H1 (cell line): ENCODE measurements around the gene CNTROB. TPM values are rescaled to one million over a fixed set of nuclear protein-coding genes. Genes with fewer than 3 reads are reported as not detected.

Experiments used
- CTCF ChIA-PET: fragments of 300-600 bp; sonication (Branson Sonifier 250); formaldehyde crosslinking; loops from one replicate; lab custom pipeline; 2021; ENCODE audit not compliant: partially characterized antibody; lab: Charles Lee
- POLR2A ChIA-PET: fragments of 300-600 bp; sonication (Branson Sonifier 250); formaldehyde crosslinking; loops from one replicate; lab custom pipeline; 2021; ENCODE audit warnings: inconsistent platforms; ENCODE audit not compliant: partially characterized antibody; lab: Charles Lee
- DNase-seq, 2 experiments: peaks; one replicate each; pipeline versions ENCODE4 v3.0.0 to v3.0.0-alpha.2; 2010 to 2022; ENCODE audit warnings: low spot score in 2 of 2, low read depth in 1 of 2, mixed read lengths in 1 of 2
- FAIRE-seq: peaks from 2 replicates; lab custom pipeline; 2011; peaks lifted over from hg19 to GRCh38; lab: Jason Lieb, UNC
- H2AFZ ChIP-seq: 2 replicates; pipeline ENCODE4 v1.8.1; 2012; ENCODE audit warnings: low read length, inconsistent platforms
- H2AK5ac ChIP-seq: 2 replicates; pipeline ENCODE4 v1.6.1; 2013; ENCODE audit warnings: low read depth, low read length
- H2BK120ac ChIP-seq: replicated peaks from 2 replicates; pipeline ENCODE3; 2013; ENCODE audit warnings: low read depth, low read length, inconsistent platforms
- H2BK12ac ChIP-seq: 2 replicates; pipeline ENCODE4 v1.6.1; 2013; ENCODE audit warnings: low read depth, low read length
- H2BK15ac ChIP-seq: 2 replicates; pipeline ENCODE4 v1.6.1; 2013; ENCODE audit warnings: low read length
- H2BK20ac ChIP-seq: 2 replicates; pipeline ENCODE4 v1.6.1; 2013; ENCODE audit warnings: low read length
- H2BK5ac ChIP-seq: 2 replicates; pipeline ENCODE4 v1.6.1; 2013; ENCODE audit warnings: low read depth, low read length
- H3K14ac ChIP-seq: 2 replicates; pipeline ENCODE4 v1.6.1; 2013; ENCODE audit warnings: inconsistent platforms; ENCODE audit not compliant: insufficient read length
- H3K18ac ChIP-seq: 2 replicates; pipeline ENCODE4 v1.6.1; 2013; ENCODE audit warnings: low read length; ENCODE audit errors: extremely low read depth
- H3K23ac ChIP-seq: 2 replicates; pipeline ENCODE4 v1.6.1; 2013; ENCODE audit warnings: inconsistent platforms; ENCODE audit not compliant: insufficient read length
- H3K23me2 ChIP-seq: 2 replicates; pipeline ENCODE4 v1.6.1; 2013; ENCODE audit warnings: low read depth, low read length
- H3K27ac ChIP-seq: 2 replicates; pipeline ENCODE4 v1.6.1; 2011; ENCODE audit warnings: low read depth, low read length, inconsistent platforms
- H3K27me3 ChIP-seq, 4 experiments: replicated peaks in 1 of 4; 1 replicate in 1 of 4; 2 replicates in 3 of 4; pipeline versions ENCODE4 v1.6.1 to v1.8.1; 2011 to 2013; ENCODE audit warnings: low read length in 3 of 4, mild to moderate bottlenecking in 3 of 4, inconsistent platforms in 2 of 4, mixed read lengths in 2 of 4, moderate library complexity in 1 of 4; ENCODE audit not compliant: control insufficient read depth in 3 of 4, insufficient read depth in 3 of 4; ENCODE audit errors: extremely low read depth in 1 of 4
- H3K36me3 ChIP-seq, 4 experiments: 2 replicates each; pipeline versions ENCODE4 v1.6.1 to v1.8.1; 2011 to 2013; ENCODE audit warnings: mild to moderate bottlenecking in 4 of 4, low read length in 3 of 4, moderate library complexity in 2 of 4, control low read depth in 1 of 4, inconsistent platforms in 1 of 4; ENCODE audit not compliant: insufficient read depth in 4 of 4, control insufficient read depth in 2 of 4
- H3K4ac ChIP-seq: replicated peaks from 2 replicates; pipeline ENCODE3; 2013; ENCODE audit warnings: low read length, low read depth, mixed read lengths, inconsistent platforms; ENCODE audit not compliant: insufficient read length
- H3K4me1 ChIP-seq, 4 experiments: replicated peaks in 1 of 4; 1 replicate in 1 of 4; 2 replicates in 3 of 4; pipeline versions ENCODE4 v1.6.1 to v1.8.1; 2011 to 2013; ENCODE audit warnings: low read length in 3 of 4, inconsistent platforms in 2 of 4, mixed read lengths in 1 of 4; ENCODE audit not compliant: insufficient read depth in 4 of 4, control insufficient read depth in 3 of 4
- H3K4me2 ChIP-seq, 2 experiments: 2 replicates each; pipeline versions ENCODE4 v1.6.1 to v1.8.1; 2011 to 2013; ENCODE audit warnings: low read depth in 2 of 2, low read length in 2 of 2, control low read depth in 1 of 2, inconsistent platforms in 1 of 2, mild to moderate bottlenecking in 1 of 2; ENCODE audit not compliant: insufficient read depth in 1 of 2
- H3K4me3 ChIP-seq, 4 experiments: fragments of 200-600, 300-600 bp in 1 of 4; sonication (generic), shearing (Covaris generic), sonication (Bioruptor Twin) in 1 of 4; 2 replicates each; pipeline versions ENCODE4 v1.5.1 to v1.8.1; 2011 to 2016; ENCODE audit warnings: low read length in 4 of 4, low read depth in 3 of 4, control low read depth in 2 of 4, inconsistent platforms in 2 of 4, mild to moderate bottlenecking in 2 of 4, mixed read lengths in 1 of 4, moderate library complexity in 1 of 4; ENCODE audit not compliant: insufficient read depth in 2 of 4; ENCODE audit errors: extremely low read depth in 1 of 4
- H3K56ac ChIP-seq: replicated peaks from 2 replicates; pipeline ENCODE3; 2013; ENCODE audit warnings: low read depth, mild to moderate bottlenecking, mixed read lengths, low read length, inconsistent platforms; ENCODE audit not compliant: insufficient read length
- H3K79me1 ChIP-seq: 2 replicates; pipeline ENCODE4 v1.6.1; 2013; ENCODE audit warnings: low read depth, low read length, control low read depth
- H3K79me2 ChIP-seq, 2 experiments: 2 replicates each; pipeline versions ENCODE4 v1.6.1 to v1.8.1; 2012 to 2013; ENCODE audit warnings: low read length in 2 of 2, mild to moderate bottlenecking in 2 of 2, inconsistent platforms in 1 of 2; ENCODE audit not compliant: insufficient read depth in 2 of 2, control insufficient read depth in 1 of 2
- H3K9ac ChIP-seq, 4 experiments: replicated peaks in 1 of 4; 1 replicate in 1 of 4; 2 replicates in 3 of 4; pipeline versions ENCODE4 v1.6.1 to v1.8.1; 2011 to 2013; ENCODE audit warnings: low read depth in 3 of 4, low read length in 3 of 4, control low read depth in 2 of 4, mild to moderate bottlenecking in 2 of 4, moderate library complexity in 2 of 4, inconsistent platforms in 1 of 4; ENCODE audit errors: extremely low read depth in 1 of 4
- H3K9me3 ChIP-seq, 2 experiments: 2 replicates each; pipeline versions ENCODE4 v1.6.1 to v1.8.1; 2012 to 2013; ENCODE audit warnings: mild to moderate bottlenecking in 2 of 2, moderate library complexity in 2 of 2, control low read depth in 1 of 2, inconsistent platforms in 1 of 2, low read depth in 1 of 2, low read length in 1 of 2, mixed read lengths in 1 of 2; ENCODE audit not compliant: insufficient read depth in 2 of 2
- H4K20me1 ChIP-seq, 2 experiments: replicated peaks in 1 of 2; 2 replicates each; pipeline versions ENCODE3 to v1.8.1; 2011 to 2013; ENCODE audit warnings: inconsistent platforms in 2 of 2, low read length in 2 of 2, mild to moderate bottlenecking in 1 of 2; ENCODE audit not compliant: insufficient read depth in 2 of 2, control insufficient read depth in 1 of 2
- H4K5ac ChIP-seq: 2 replicates; pipeline ENCODE4 v1.6.1; 2013; ENCODE audit warnings: low read length, low read depth, mixed read lengths, inconsistent platforms; ENCODE audit not compliant: insufficient read length
- H4K8ac ChIP-seq: 2 replicates; pipeline ENCODE4 v1.8.0; 2013; ENCODE audit warnings: mild to moderate bottlenecking, moderate library complexity, low read length, inconsistent platforms; ENCODE audit not compliant: insufficient read depth; ENCODE audit errors: extremely low read depth
- H4K91ac ChIP-seq: replicated peaks from 2 replicates; pipeline ENCODE3; 2013; ENCODE audit warnings: low read length, mixed read lengths, inconsistent platforms; ENCODE audit not compliant: insufficient read length
- CBX5 ChIP-seq: fragments of 300-800, 300-1000 bp; sonication (generic); IDR thresholded peaks from 2 replicates; pipeline ENCODE4 v1.7.1; 2016; ENCODE audit warnings: antibody characterized with exemption, low read length, low read depth
- CHD1 ChIP-seq: IDR thresholded peaks from 2 replicates; pipeline ENCODE4 v1.6.1; 2012; ENCODE audit warnings: low read depth, low read length, improper control_type of control experiment
- CREB1 ChIP-seq: IDR thresholded peaks from 2 replicates; pipeline ENCODE4 v1.6.1; 2012; ENCODE audit warnings: inconsistent platforms
- CTBP2 ChIP-seq: IDR thresholded peaks from 2 replicates; pipeline ENCODE4 v1.7.0; 2011; ENCODE audit warnings: borderline replicate concordance, mild to moderate bottlenecking, moderate library complexity, mixed read lengths, low read length; ENCODE audit not compliant: insufficient read depth, insufficient read length
- EP300 ChIP-seq, 2 experiments: IDR thresholded peaks; 1 replicate in 1 of 2; 2 replicates in 1 of 2; pipeline ENCODE4 v1.6.1; 2011 to 2012; ENCODE audit warnings: low read depth in 2 of 2, low read length in 2 of 2, mild to moderate bottlenecking in 2 of 2, borderline replicate concordance in 1 of 2, inconsistent platforms in 1 of 2, moderate library complexity in 1 of 2
- MAFK ChIP-seq: IDR thresholded peaks from 2 replicates; pipeline ENCODE4 v1.6.1; 2012; ENCODE audit warnings: low read depth, mild to moderate bottlenecking, improper control_type of control experiment, low read length
- NRF1 ChIP-seq: IDR thresholded peaks from 2 replicates; pipeline ENCODE4 v1.6.1; 2011; ENCODE audit warnings: mild to moderate bottlenecking, low read depth, low read length, improper control_type of control experiment
- RXRA ChIP-seq: IDR thresholded peaks from 2 replicates; pipeline ENCODE4 v1.6.1; 2011; ENCODE audit warnings: low read depth, mild to moderate bottlenecking, low read length, moderate library complexity; ENCODE audit not compliant: insufficient read depth
- SAP30 ChIP-seq: fragments of 300-600 bp; sonication (generic); IDR thresholded peaks from 2 replicates; pipeline ENCODE4 v1.7.1; 2012; ENCODE audit warnings: low read length, moderate library complexity, mild to moderate bottlenecking, inconsistent platforms; ENCODE audit not compliant: insufficient read depth, insufficient replicate concordance
- SIRT6 ChIP-seq: IDR thresholded peaks from one replicate; pipeline ENCODE4 v1.7.1; 2012; ENCODE audit warnings: low read length, inconsistent platforms
- ZNF274 ChIP-seq: IDR thresholded peaks from 2 replicates; pipeline ENCODE4 v1.7.0; 2012; ENCODE audit warnings: low read length, borderline replicate concordance; ENCODE audit errors: extremely low read depth
- WGBS, 2 experiments: shearing (Covaris generic) in 1 of 2; methylation state at CpG; one replicate each; pipeline versions ENCODE4 v1.1.6 to v1.1.7; 2013 to 2015; ENCODE audit warnings: low lambda C conversion rate in 2 of 2, mixed read lengths in 2 of 2, inconsistent platforms in 1 of 2, low coverage in 1 of 2, missing lambda C conversion rate in 1 of 2; ENCODE audit not compliant: insufficient replicate concordance in 2 of 2, insufficient coverage in 1 of 2, insufficient read length in 1 of 2; ENCODE audit errors: extremely low coverage in 1 of 2, missing lambda C conversion rate in 1 of 2; 5-methylcytosine and 5-hydroxymethylcytosine counted together
- polyA plus RNA-seq, 7 experiments: library from polyadenylated mRNA; depleted of rRNA in 3 of 7; stranded (reverse) in 5 of 7; unstranded in 2 of 7; fragments of >200 nt in 5 of 7; fragments of 200-250 nt in 2 of 7; gene quantifications; 1 replicate in 5 of 7; 2 replicates in 1 of 7; 4 replicates in 1 of 7; pipeline versions ENCODE4 v1.2.1 to v1.2.3, GENCODE V29; 2011 to 2013; ENCODE audit warnings: missing spikeins in 2 of 7, mixed read lengths in 2 of 7
- total RNA-seq: library from RNA; stranded (reverse); fragmentation: NEBNext Ultra II Directional; extraction: Animal tissue kit (Norgen Biotek cat#: 25700); gene quantifications from 2 replicates; pipeline ENCODE4 v1.2.1, GENCODE V29; 2021

Gene CNTROB
- total and polyA plus RNA-seq, 2 of the 8 experiments (the other 6 are each of a cell fraction or from before 2014, with no cell fraction given), result 20.5 to 31.9 TPM

GRCh38 chr17:7915611-7916384, 16.2 kb upstream of the CNTROB start, which contains the start of gene RNF227:
Gene RNF227, minus strand, starts transcription at chr17:7916289. Its CDS starts 94 bp downstream, at chr17:7916195.
- Histone ChIP-seq H2AK5ac (no peak within 1 kb of the TSS), H3K23me2 (peaks cover 7% of the 10 kb centered on the region), H4K5ac (peak within 1 kb of the TSS; percentile 95), H4K20me1 (peaks cover 0 to 2% of the 10 kb centered on the region in 2 experiments), H3K4me1 (peaks cover 0 to 6% (median 6%) of the 10 kb centered on the region in 4 experiments; a peak in 5 of 7 replicates), H3K36me3 (no peaks in the 10 kb centered on the region; a peak in 3 of 8 replicates), H3K79me1 (no peaks in the 10 kb centered on the region), H4K91ac (peak within 1 kb of the TSS; percentile 46), H2BK20ac (no peak within 1 kb of the TSS), H3K79me2 (no peaks in the 10 kb centered on the region), H3K18ac (peak within 1 kb of the TSS; percentile 90), H3K27me3 (peaks cover 10 to 30% (median 26%) of the 10 kb centered on the region in 4 experiments), H3K27ac (no peak within 1 kb of the TSS), H3K9me3 (no peaks in the 10 kb centered on the region), H3K9ac (peak within 1 kb of the TSS in 1 of 4 experiments; percentile 48; a peak in 1 of 7 replicates), H2BK15ac (peak within 1 kb of the TSS; percentile 65; the same call in 1 of the 2 replicates), H3K4me3 (peak within 1 kb of the TSS; percentile 30 to 53 (median 37)), H2BK120ac (no peak within 1 kb of the TSS), H3K4ac (no peak within 1 kb of the TSS), H4K8ac (no peak within 1 kb of the TSS; the same call in 1 of the 2 replicates), H3K23ac (no peak within 1 kb of the TSS), H2AFZ (0 out of 2 replicates have a peak within 1 kb of the TSS, but pooled peaks have one; percentile 58), H2BK12ac (0 out of 2 replicates have a peak within 1 kb of the TSS, but pooled peaks have one; percentile 43), H3K56ac (no peak within 1 kb of the TSS), H2BK5ac (peak within 1 kb of the TSS; percentile 79; the same call in 1 of the 2 replicates), H3K14ac (no peak within 1 kb of the TSS), H3K4me2 (peak within 1 kb of the TSS; percentile 85 to 88)
- CTCF ChIA-PET, result interaction anchor here (0.6 to 6.9 kb wide), 12 partner anchors 11 to 177 kb away, joined by 3 to 64 read pairs (median 4); partner anchors contain the start of genes CNTROB and KDM6B
- WGBS, 2 experiments, result 4% methylated on average over 84 of the region's 100 CpGs; no CpG with 5 or more reads in 1 of the 2 experiments
- FAIRE-seq (no peak), DNase-seq (peak in 1 of 2 experiments; percentile 92)
- POLR2A ChIA-PET, result interaction anchor here (0.7 to 2.0 kb wide), 6 partner anchors 10 to 126 kb away, joined by 3 to 9 read pairs (median 3); partner anchors contain the start of genes CNTROB and TRAPPC1
- TF ChIP-seq ZNF274, result no peak
- no peak for TF ChIP-seq SAP30
- no peak for TF ChIP-seq CBX5
- no peak for TF ChIP-seq CHD1
- TF ChIP-seq SIRT6, result no peak
- TF ChIP-seq MAFK, result no peak
- TF ChIP-seq RXRA, result no peak
- TF ChIP-seq NRF1, result peak; percentile 37; the same call in 1 of the 2 replicates
- TF ChIP-seq EP300 (IDR thresholded peaks at IDR 0.05; ENCODE audit: borderline replicate concordance in 1 of 2, low read depth in 2 of 2, low read length in 2 of 2), result no peak
- TF ChIP-seq CTBP2, result no peak
- TF ChIP-seq CREB1, result no peak
